ENCODE data around the gene PSD4. TPM values are rescaled to one million over a fixed set of nuclear protein-coding genes. Genes with fewer than 3 reads are reported as not detected.

PSD4 gene
- total and polyA plus RNA-seq, 10 of the 15 experiments (the other 5 are each of a cell fraction or from before 2014, with no cell fraction given), result 0.68 to 114 (median 35.1) TPM

GRCh38 chr2:113198790-113199612, 25.2 kb downstream of the PSD4 start (continued):
- TF ChIP-seq PAX5 (IDR thresholded peaks at IDR 0.05; ENCODE audit: borderline replicate concordance, low read depth, low read length) (peak; percentile 52; the same call in 1 of the 2 replicates), MXI1 (IDR thresholded peaks at IDR 0.05; ENCODE audit: low read depth, low read length) (peak; percentile 47; the same call in 1 of the 2 replicates), STAT1 (conservative IDR thresholded peaks at IDR 0.05) (no peak), IRF4 (IDR thresholded peaks at IDR 0.05; ENCODE audit: low read depth, low read length) (no peak), LARP7 (IDR thresholded peaks at IDR 0.05) (peak; percentile 69; the same call in 1 of the 2 replicates), BHLHE40 (IDR thresholded peaks at IDR 0.05; ENCODE audit: borderline replicate concordance in 1 of 2, low read depth in 2 of 2, low read length in 1 of 2) (peak; percentile 41 to 87; a peak in 3 of 4 replicates), ELK1 (IDR thresholded peaks at IDR 0.05; ENCODE audit: low read depth, low read length) (no peak), IKZF1 (conservative IDR thresholded peaks at IDR 0.05) (peak; percentile 47), CBX5 (IDR thresholded peaks at IDR 0.05; ENCODE audit: low read depth) (0 out of 2 replicates have a peak, but pooled peaks have one; percentile 39), ZNF687 (IDR thresholded peaks at IDR 0.05) (0 out of 2 replicates have a peak, but pooled peaks have one; percentile 33)
- TF ChIP-seq, protein P1, sequence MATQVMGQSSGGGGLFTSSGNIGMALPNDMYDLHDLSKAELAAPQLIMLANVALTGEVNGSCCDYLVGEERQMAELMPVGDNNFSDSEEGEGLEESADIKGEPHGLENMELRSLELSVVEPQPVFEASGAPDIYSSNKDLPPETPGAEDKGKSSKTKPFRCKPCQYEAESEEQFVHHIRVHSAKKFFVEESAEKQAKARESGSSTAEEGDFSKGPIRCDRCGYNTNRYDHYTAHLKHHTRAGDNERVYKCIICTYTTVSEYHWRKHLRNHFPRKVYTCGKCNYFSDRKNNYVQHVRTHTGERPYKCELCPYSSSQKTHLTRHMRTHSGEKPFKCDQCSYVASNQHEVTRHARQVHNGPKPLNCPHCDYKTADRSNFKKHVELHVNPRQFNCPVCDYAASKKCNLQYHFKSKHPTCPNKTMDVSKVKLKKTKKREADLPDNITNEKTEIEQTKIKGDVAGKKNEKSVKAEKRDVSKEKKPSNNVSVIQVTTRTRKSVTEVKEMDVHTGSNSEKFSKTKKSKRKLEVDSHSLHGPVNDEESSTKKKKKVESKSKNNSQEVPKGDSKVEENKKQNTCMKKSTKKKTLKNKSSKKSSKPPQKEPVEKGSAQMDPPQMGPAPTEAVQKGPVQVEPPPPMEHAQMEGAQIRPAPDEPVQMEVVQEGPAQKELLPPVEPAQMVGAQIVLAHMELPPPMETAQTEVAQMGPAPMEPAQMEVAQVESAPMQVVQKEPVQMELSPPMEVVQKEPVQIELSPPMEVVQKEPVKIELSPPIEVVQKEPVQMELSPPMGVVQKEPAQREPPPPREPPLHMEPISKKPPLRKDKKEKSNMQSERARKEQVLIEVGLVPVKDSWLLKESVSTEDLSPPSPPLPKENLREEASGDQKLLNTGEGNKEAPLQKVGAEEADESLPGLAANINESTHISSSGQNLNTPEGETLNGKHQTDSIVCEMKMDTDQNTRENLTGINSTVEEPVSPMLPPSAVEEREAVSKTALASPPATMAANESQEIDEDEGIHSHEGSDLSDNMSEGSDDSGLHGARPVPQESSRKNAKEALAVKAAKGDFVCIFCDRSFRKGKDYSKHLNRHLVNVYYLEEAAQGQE (IDR thresholded peaks at IDR 0.05; ENCODE audit: low read depth, low read length), result no peak

All from GM12878 (cell line).